H1 (cell line): ENCODE results near the gene C9orf50. TPM values are rescaled to one million over a fixed set of nuclear protein-coding genes. Genes with fewer than 3 reads are reported as not detected.

Experiments
- CTCF ChIA-PET: fragments of 300-600 bp; sonication (Branson Sonifier 250); formaldehyde crosslinking; loops from one replicate; lab custom pipeline; 2021; ENCODE audit not compliant: partially characterized antibody; lab: Charles Lee
- POLR2A ChIA-PET: fragments of 300-600 bp; sonication (Branson Sonifier 250); formaldehyde crosslinking; loops from one replicate; lab custom pipeline; 2021; ENCODE audit warnings: inconsistent platforms; ENCODE audit not compliant: partially characterized antibody; lab: Charles Lee
- DNase-seq, 2 experiments: peaks; one replicate each; pipeline versions ENCODE4 v3.0.0 to v3.0.0-alpha.2; 2010 to 2022; ENCODE audit warnings: low spot score in 2 of 2, low read depth in 1 of 2, mixed read lengths in 1 of 2
- FAIRE-seq: peaks from 2 replicates; lab custom pipeline; 2011; peaks lifted over from hg19 to GRCh38; lab: Jason Lieb, UNC
- H2AFZ ChIP-seq: 2 replicates; pipeline ENCODE4 v1.8.1; 2012; ENCODE audit warnings: low read length, inconsistent platforms
- H2AK5ac ChIP-seq: 2 replicates; pipeline ENCODE4 v1.6.1; 2013; ENCODE audit warnings: low read depth, low read length
- H2BK120ac ChIP-seq: replicated peaks from 2 replicates; pipeline ENCODE3; 2013; ENCODE audit warnings: low read depth, low read length, inconsistent platforms
- H2BK12ac ChIP-seq: 2 replicates; pipeline ENCODE4 v1.6.1; 2013; ENCODE audit warnings: low read depth, low read length
- H2BK15ac ChIP-seq: 2 replicates; pipeline ENCODE4 v1.6.1; 2013; ENCODE audit warnings: low read length
- H2BK20ac ChIP-seq: 2 replicates; pipeline ENCODE4 v1.6.1; 2013; ENCODE audit warnings: low read length
- H2BK5ac ChIP-seq: 2 replicates; pipeline ENCODE4 v1.6.1; 2013; ENCODE audit warnings: low read depth, low read length
- H3K14ac ChIP-seq: 2 replicates; pipeline ENCODE4 v1.6.1; 2013; ENCODE audit warnings: inconsistent platforms; ENCODE audit not compliant: insufficient read length
- H3K18ac ChIP-seq: 2 replicates; pipeline ENCODE4 v1.6.1; 2013; ENCODE audit warnings: low read length; ENCODE audit errors: extremely low read depth
- H3K23ac ChIP-seq: 2 replicates; pipeline ENCODE4 v1.6.1; 2013; ENCODE audit warnings: inconsistent platforms; ENCODE audit not compliant: insufficient read length
- H3K23me2 ChIP-seq: 2 replicates; pipeline ENCODE4 v1.6.1; 2013; ENCODE audit warnings: low read depth, low read length
- H3K27ac ChIP-seq: 2 replicates; pipeline ENCODE4 v1.6.1; 2011; ENCODE audit warnings: low read depth, low read length, inconsistent platforms
- H3K27me3 ChIP-seq, 4 experiments: replicated peaks in 1 of 4; 1 replicate in 1 of 4; 2 replicates in 3 of 4; pipeline versions ENCODE4 v1.6.1 to v1.8.1; 2011 to 2013; ENCODE audit warnings: low read length in 3 of 4, mild to moderate bottlenecking in 3 of 4, inconsistent platforms in 2 of 4, mixed read lengths in 2 of 4, moderate library complexity in 1 of 4; ENCODE audit not compliant: control insufficient read depth in 3 of 4, insufficient read depth in 3 of 4; ENCODE audit errors: extremely low read depth in 1 of 4
- H3K36me3 ChIP-seq, 4 experiments: 2 replicates each; pipeline versions ENCODE4 v1.6.1 to v1.8.1; 2011 to 2013; ENCODE audit warnings: mild to moderate bottlenecking in 4 of 4, low read length in 3 of 4, moderate library complexity in 2 of 4, control low read depth in 1 of 4, inconsistent platforms in 1 of 4; ENCODE audit not compliant: insufficient read depth in 4 of 4, control insufficient read depth in 2 of 4
- H3K4ac ChIP-seq: replicated peaks from 2 replicates; pipeline ENCODE3; 2013; ENCODE audit warnings: low read length, low read depth, mixed read lengths, inconsistent platforms; ENCODE audit not compliant: insufficient read length
- H3K4me1 ChIP-seq, 4 experiments: replicated peaks in 1 of 4; 1 replicate in 1 of 4; 2 replicates in 3 of 4; pipeline versions ENCODE4 v1.6.1 to v1.8.1; 2011 to 2013; ENCODE audit warnings: low read length in 3 of 4, inconsistent platforms in 2 of 4, mixed read lengths in 1 of 4; ENCODE audit not compliant: insufficient read depth in 4 of 4, control insufficient read depth in 3 of 4
- H3K4me2 ChIP-seq, 2 experiments: 2 replicates each; pipeline versions ENCODE4 v1.6.1 to v1.8.1; 2011 to 2013; ENCODE audit warnings: low read depth in 2 of 2, low read length in 2 of 2, control low read depth in 1 of 2, inconsistent platforms in 1 of 2, mild to moderate bottlenecking in 1 of 2; ENCODE audit not compliant: insufficient read depth in 1 of 2
- H3K4me3 ChIP-seq, 4 experiments: fragments of 200-600, 300-600 bp in 1 of 4; sonication (generic), shearing (Covaris generic), sonication (Bioruptor Twin) in 1 of 4; 2 replicates each; pipeline versions ENCODE4 v1.5.1 to v1.8.1; 2011 to 2016; ENCODE audit warnings: low read length in 4 of 4, low read depth in 3 of 4, control low read depth in 2 of 4, inconsistent platforms in 2 of 4, mild to moderate bottlenecking in 2 of 4, mixed read lengths in 1 of 4, moderate library complexity in 1 of 4; ENCODE audit not compliant: insufficient read depth in 2 of 4; ENCODE audit errors: extremely low read depth in 1 of 4
- H3K56ac ChIP-seq: replicated peaks from 2 replicates; pipeline ENCODE3; 2013; ENCODE audit warnings: low read depth, mild to moderate bottlenecking, mixed read lengths, low read length, inconsistent platforms; ENCODE audit not compliant: insufficient read length
- H3K79me1 ChIP-seq: 2 replicates; pipeline ENCODE4 v1.6.1; 2013; ENCODE audit warnings: low read depth, low read length, control low read depth
- H3K79me2 ChIP-seq, 2 experiments: 2 replicates each; pipeline versions ENCODE4 v1.6.1 to v1.8.1; 2012 to 2013; ENCODE audit warnings: low read length in 2 of 2, mild to moderate bottlenecking in 2 of 2, inconsistent platforms in 1 of 2; ENCODE audit not compliant: insufficient read depth in 2 of 2, control insufficient read depth in 1 of 2
- H3K9ac ChIP-seq, 4 experiments: replicated peaks in 1 of 4; 1 replicate in 1 of 4; 2 replicates in 3 of 4; pipeline versions ENCODE4 v1.6.1 to v1.8.1; 2011 to 2013; ENCODE audit warnings: low read depth in 3 of 4, low read length in 3 of 4, control low read depth in 2 of 4, mild to moderate bottlenecking in 2 of 4, moderate library complexity in 2 of 4, inconsistent platforms in 1 of 4; ENCODE audit errors: extremely low read depth in 1 of 4
- H3K9me3 ChIP-seq, 2 experiments: 2 replicates each; pipeline versions ENCODE4 v1.6.1 to v1.8.1; 2012 to 2013; ENCODE audit warnings: mild to moderate bottlenecking in 2 of 2, moderate library complexity in 2 of 2, control low read depth in 1 of 2, inconsistent platforms in 1 of 2, low read depth in 1 of 2, low read length in 1 of 2, mixed read lengths in 1 of 2; ENCODE audit not compliant: insufficient read depth in 2 of 2
- H4K20me1 ChIP-seq, 2 experiments: replicated peaks in 1 of 2; 2 replicates each; pipeline versions ENCODE3 to v1.8.1; 2011 to 2013; ENCODE audit warnings: inconsistent platforms in 2 of 2, low read length in 2 of 2, mild to moderate bottlenecking in 1 of 2; ENCODE audit not compliant: insufficient read depth in 2 of 2, control insufficient read depth in 1 of 2
- H4K5ac ChIP-seq: 2 replicates; pipeline ENCODE4 v1.6.1; 2013; ENCODE audit warnings: low read length, low read depth, mixed read lengths, inconsistent platforms; ENCODE audit not compliant: insufficient read length
- H4K8ac ChIP-seq: 2 replicates; pipeline ENCODE4 v1.8.0; 2013; ENCODE audit warnings: mild to moderate bottlenecking, moderate library complexity, low read length, inconsistent platforms; ENCODE audit not compliant: insufficient read depth; ENCODE audit errors: extremely low read depth
- H4K91ac ChIP-seq: replicated peaks from 2 replicates; pipeline ENCODE3; 2013; ENCODE audit warnings: low read length, mixed read lengths, inconsistent platforms; ENCODE audit not compliant: insufficient read length
- BACH1 ChIP-seq: IDR thresholded peaks from 2 replicates; pipeline ENCODE4 v1.6.1; 2012; ENCODE audit warnings: low read length, improper control_type of control experiment
- CBX8 ChIP-seq: fragments of 300-800, 300-1000 bp; sonication (generic); IDR thresholded peaks from 2 replicates; pipeline ENCODE4 v1.7.1; 2016; ENCODE audit warnings: low read depth, low read length, borderline replicate concordance
- CEBPB ChIP-seq: IDR thresholded peaks from 2 replicates; pipeline ENCODE4 v1.6.1; 2012; ENCODE audit warnings: low read depth, low read length
- EZH2 ChIP-seq: fragments of 200-600 bp; sonication (generic); IDR thresholded peaks from 2 replicates; pipeline ENCODE4 v1.7.1; 2012; ENCODE audit warnings: low read depth, mild to moderate bottlenecking, moderate library complexity, low read length, inconsistent platforms; ENCODE audit not compliant: severe bottlenecking
- GTF2F1 ChIP-seq: IDR thresholded peaks from 2 replicates; pipeline ENCODE4 v1.6.1; 2012; ENCODE audit warnings: low read depth, low read length, improper control_type of control experiment, borderline replicate concordance
- HDAC2 ChIP-seq, 2 experiments: fragments of 300-600 bp in 1 of 2; sonication (generic) in 1 of 2; IDR thresholded peaks; 2 replicates each; pipeline ENCODE4 v1.6.1; 2011 to 2012; ENCODE audit warnings: low read depth in 2 of 2, low read length in 2 of 2, mild to moderate bottlenecking in 2 of 2, moderate library complexity in 2 of 2, borderline replicate concordance in 1 of 2, inconsistent platforms in 1 of 2
- NANOG ChIP-seq: IDR thresholded peaks from 2 replicates; pipeline ENCODE4 v1.6.1; 2011; ENCODE audit warnings: low read length, low read depth, mild to moderate bottlenecking, inconsistent platforms; ENCODE audit not compliant: insufficient read depth, poor library complexity, severe bottlenecking
- PHF8 ChIP-seq: fragments of 200-600 bp; sonication (generic); conservative IDR thresholded peaks from 2 replicates; pipeline ENCODE4 v1.7.1; 2012; ENCODE audit warnings: low read depth, mild to moderate bottlenecking, inconsistent platforms, low read length, moderate library complexity
- RFX5 ChIP-seq: IDR thresholded peaks from 2 replicates; pipeline ENCODE4 v1.6.1; 2011; ENCODE audit warnings: low read depth, low read length, improper control_type of control experiment, borderline replicate concordance
- SIN3A ChIP-seq, 2 experiments: IDR thresholded peaks in 1 of 2; conservative IDR thresholded peaks in 1 of 2; 2 replicates each; pipeline ENCODE4 v1.6.1; 2011 to 2012; ENCODE audit warnings: low read length in 2 of 2, improper control_type of control experiment in 1 of 2, low read depth in 1 of 2, mild to moderate bottlenecking in 1 of 2
- SRF ChIP-seq: IDR thresholded peaks from 2 replicates; pipeline ENCODE4 v1.6.1; 2011; ENCODE audit warnings: mild to moderate bottlenecking, low read depth, low read length, moderate library complexity
- SUZ12 ChIP-seq: fragments of 200-600 bp; sonication (generic); IDR thresholded peaks from 2 replicates; pipeline ENCODE4 v1.6.1; 2012; ENCODE audit warnings: mild to moderate bottlenecking, inconsistent platforms, low read length, moderate library complexity, mixed read lengths
- TCF12 ChIP-seq: IDR thresholded peaks from 2 replicates; pipeline ENCODE4 v1.6.1; 2011; ENCODE audit warnings: low read depth, mild to moderate bottlenecking, low read length
- TEAD4 ChIP-seq: IDR thresholded peaks from 2 replicates; pipeline ENCODE4 v1.6.1; 2012; ENCODE audit warnings: low read depth, low read length, inconsistent platforms, mixed read lengths
- WGBS, 2 experiments: shearing (Covaris generic) in 1 of 2; methylation state at CpG; one replicate each; pipeline versions ENCODE4 v1.1.6 to v1.1.7; 2013 to 2015; ENCODE audit warnings: low lambda C conversion rate in 2 of 2, mixed read lengths in 2 of 2, inconsistent platforms in 1 of 2, low coverage in 1 of 2, missing lambda C conversion rate in 1 of 2; ENCODE audit not compliant: insufficient replicate concordance in 2 of 2, insufficient coverage in 1 of 2, insufficient read length in 1 of 2; ENCODE audit errors: extremely low coverage in 1 of 2, missing lambda C conversion rate in 1 of 2; 5-methylcytosine and 5-hydroxymethylcytosine counted together
- polyA plus RNA-seq, 7 experiments: library from polyadenylated mRNA; depleted of rRNA in 3 of 7; stranded (reverse) in 5 of 7; unstranded in 2 of 7; fragments of >200 nt in 5 of 7; fragments of 200-250 nt in 2 of 7; gene quantifications; 1 replicate in 5 of 7; 2 replicates in 1 of 7; 4 replicates in 1 of 7; pipeline versions ENCODE4 v1.2.1 to v1.2.3, GENCODE V29; 2011 to 2013; ENCODE audit warnings: missing spikeins in 2 of 7, mixed read lengths in 2 of 7
- total RNA-seq: library from RNA; stranded (reverse); fragmentation: NEBNext Ultra II Directional; extraction: Animal tissue kit (Norgen Biotek cat#: 25700); gene quantifications from 2 replicates; pipeline ENCODE4 v1.2.1, GENCODE V29; 2021

The C9orf50 gene
- total and polyA plus RNA-seq, 2 of the 8 experiments (the other 6 are each of a cell fraction or from before 2014, with no cell fraction given): not detected

DNA sequence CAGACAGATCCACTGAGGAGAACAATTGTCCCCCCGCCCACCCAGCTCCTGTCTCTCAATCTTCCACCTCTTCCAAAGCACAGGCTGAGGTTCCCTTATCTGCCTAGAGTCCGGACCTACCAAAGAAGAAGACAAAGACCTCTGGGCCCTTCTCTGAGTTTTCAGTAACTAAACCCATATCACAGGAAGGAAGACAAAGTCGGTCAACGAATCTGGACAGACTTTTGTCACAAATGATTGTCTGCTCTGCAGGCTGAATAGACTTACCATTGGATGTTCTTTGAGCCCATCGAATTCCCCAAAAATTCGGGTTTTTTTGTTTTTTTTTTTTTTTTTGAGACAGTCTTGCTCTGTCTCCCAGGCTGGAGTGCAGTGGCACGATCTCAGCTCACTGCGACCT, 58.0 kb downstream of the C9orf50 start:
- no peaks in the 10 kb centered on the region for H3K36me3 ChIP-seq
- no peak overlapping the region for H3K18ac ChIP-seq
- no peak overlapping the region for H2BK12ac ChIP-seq
- H4K5ac ChIP-seq: no peak overlapping the region
- ChIA-PET POLR2A (interaction anchor here (1.3 to 2.4 kb wide), 3 partner anchors 8 to 35 kb away, joined by 3 to 7 read pairs (median 6); no protein-coding TSS in a partner anchor), CTCF (interaction anchor here (3.3 kb wide), 1 partner anchor 11 kb away, joined by 11 read pairs; no protein-coding TSS in a partner anchor)
- no peak overlapping the region for H3K27ac ChIP-seq
- WGBS, 2 experiments: 85% methylated on average over 8 of the region's 8 CpGs; no CpG with 5 or more reads in 1 of the 2 experiments
- H3K9me3 ChIP-seq: no peaks in the 10 kb centered on the region
- no peaks in the 10 kb centered on the region for H4K20me1 ChIP-seq
- no peaks in the 10 kb centered on the region for H3K79me2 ChIP-seq
- H3K23me2 ChIP-seq: peaks cover 2% of the 10 kb centered on the region; the same call in 1 of the 2 replicates
- H4K8ac ChIP-seq: no peak overlapping the region
- no peak overlapping the region for H4K91ac ChIP-seq
- no peak overlapping the region for H3K4me2 ChIP-seq
- no peak overlapping the region for H2BK120ac ChIP-seq
- no peak overlapping the region for H3K4me3 ChIP-seq
- peaks cover 5 to 37% (median 27%) of the 10 kb centered on the region in 4 experiments for H3K4me1 ChIP-seq
- no peak overlapping the region for H3K23ac ChIP-seq
- no peaks in the 10 kb centered on the region for H3K79me1 ChIP-seq
- FAIRE-seq (no peak), DNase-seq (no peak)
- H3K56ac ChIP-seq: no peak overlapping the region
- no peak overlapping the region for H2AK5ac ChIP-seq
- no peak overlapping the region for H2BK20ac ChIP-seq
- H3K14ac ChIP-seq: no peak overlapping the region
- no peak overlapping the region for H2BK5ac ChIP-seq
- H2AFZ ChIP-seq: no peak overlapping the region
- H3K27me3 ChIP-seq: peaks cover 0 to 3% (median 0%) of the 10 kb centered on the region in 4 experiments; a peak in 1 of 7 replicates
- H3K4ac ChIP-seq: no peak overlapping the region
- no peak overlapping the region; the same call in 1 of the 2 replicates for H2BK15ac ChIP-seq
- H3K9ac ChIP-seq: no peak overlapping the region
- TF ChIP-seq SUZ12 (no peak), SIN3A (conservative IDR thresholded peaks at IDR 0.05 in 1 of 2, IDR thresholded peaks at IDR 0.05 in 1 of 2; ENCODE audit: low read depth in 1 of 2, low read length in 2 of 2) (no peak), NANOG (no peak), CEBPB (no peak), HDAC2 (IDR thresholded peaks at IDR 0.05; ENCODE audit: borderline replicate concordance in 1 of 2, low read depth in 2 of 2, low read length in 2 of 2) (no peak), EZH2 (no peak), TEAD4 (no peak), PHF8 (no peak), GTF2F1 (no peak), TCF12 (no peak), BACH1 (no peak), CBX8 (no peak), RFX5 (no peak), SRF (no peak)
